Activated CD4-positive, alpha-beta memory T cell treated with anti-CD3 and anti-CD28 coated beads, Interleukin-2, amount 10 ng/mL, durations not matched to agents 7 days and 5 days (primary cell): Measurements from ENCODE around the gene CPPED1. TPM values are rescaled to one million over a fixed set of nuclear protein-coding genes. Genes with fewer than 3 reads are reported as not detected.

Source experiments
- CTCF ChIA-PET: fragments of 350-600 bp; sonication (Branson Sonifier 250); formaldehyde crosslinking; loops from one replicate; lab custom pipeline; 2021; ENCODE audit warnings: antibody characterized with exemption, inconsistent platforms; lab: Charles Lee
- POLR2A ChIA-PET: fragments of 350-600 bp; sonication (Branson Sonifier 250); formaldehyde crosslinking; loops from one replicate; lab custom pipeline; 2021; ENCODE audit warnings: antibody characterized with exemption; lab: Charles Lee
- DNase-seq: peaks from one replicate; pipeline ENCODE4 v3.0.0-alpha.2; 2020
- H3K27ac Mint-ChIP-seq: one replicate; pipeline ENCODE4 v1.8.0; 2021; ENCODE audit warnings: mild to moderate bottlenecking, mixed read lengths
- H3K27me3 Mint-ChIP-seq: one replicate; pipeline ENCODE4 v1.8.0; 2021; ENCODE audit warnings: mixed read lengths
- H3K36me3 Mint-ChIP-seq: one replicate; pipeline ENCODE4 v1.8.0; 2021; ENCODE audit warnings: low read depth, mixed read lengths
- H3K4me1 Mint-ChIP-seq: one replicate; pipeline ENCODE4 v1.8.0; 2021; ENCODE audit warnings: mixed read lengths
- H3K4me3 Mint-ChIP-seq: one replicate; pipeline ENCODE4 v1.8.0; 2021; ENCODE audit warnings: mild to moderate bottlenecking, mixed read lengths
- H3K9me3 Mint-ChIP-seq: one replicate; pipeline ENCODE4 v1.8.0; 2021; ENCODE audit warnings: mixed read lengths
- total RNA-seq, 2 experiments: library from RNA; stranded (reverse); gene quantifications; one replicate each; pipeline ENCODE4 v1.2.3, GENCODE V29; 2021

Gene CPPED1
- total RNA-seq, 2 experiments from 2014 or later = 26.1 to 27.0 TPM

DNA sequence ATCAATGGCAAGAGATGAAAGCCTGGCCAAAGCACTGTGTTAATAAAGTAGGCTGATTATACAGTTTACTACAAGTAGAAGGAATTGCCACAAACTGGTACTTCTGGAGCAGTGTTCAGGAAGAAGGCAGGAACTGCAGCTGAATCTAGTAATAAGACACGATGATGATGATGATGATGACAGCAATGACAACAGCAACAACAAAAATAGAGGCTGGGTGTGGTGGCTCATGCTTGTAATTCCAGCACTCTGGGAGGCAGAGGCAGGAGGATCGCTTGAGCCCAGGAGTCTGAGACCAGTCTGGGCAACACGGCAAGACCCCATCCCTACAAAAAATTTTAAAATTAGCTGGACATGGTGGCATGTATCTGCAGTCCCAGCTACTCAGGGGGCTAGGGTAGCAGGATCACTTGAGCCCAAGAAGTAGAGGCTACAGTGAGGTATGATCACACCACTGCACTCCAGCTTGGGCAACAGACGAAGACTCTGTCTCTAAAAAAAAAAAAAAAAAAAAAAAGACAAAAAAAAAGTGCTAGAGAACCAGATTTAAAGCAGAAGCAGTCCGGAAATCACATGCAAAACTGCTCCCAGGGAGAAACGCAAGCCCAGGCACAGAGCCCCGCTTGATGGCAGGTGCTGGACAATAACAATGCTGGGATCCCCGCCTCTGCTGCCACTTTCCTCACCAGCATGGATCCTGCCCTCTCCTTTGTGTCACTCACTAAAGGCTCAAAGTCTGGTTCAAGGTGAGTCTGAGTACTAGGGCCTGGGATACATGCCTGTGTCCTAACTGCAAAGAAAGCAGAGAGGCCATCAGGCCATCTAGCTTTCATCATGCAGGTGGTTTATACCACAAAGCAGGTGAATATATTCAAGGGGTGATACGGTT lies 44.8 kb downstream of the CPPED1 start:
- Mint-ChIP-seq H3K27me3 (no peaks in the 10 kb centered on the region), H3K9me3 (no peaks in the 10 kb centered on the region), H3K27ac (no peak overlapping the region), H3K36me3 (peaks cover 25% of the 10 kb centered on the region), H3K4me1 (no peaks in the 10 kb centered on the region), H3K4me3 (no peak overlapping the region)
- POLR2A ChIA-PET = no interaction called here
- CTCF ChIA-PET = no interaction called here
- no peak for DNase-seq

DNA sequence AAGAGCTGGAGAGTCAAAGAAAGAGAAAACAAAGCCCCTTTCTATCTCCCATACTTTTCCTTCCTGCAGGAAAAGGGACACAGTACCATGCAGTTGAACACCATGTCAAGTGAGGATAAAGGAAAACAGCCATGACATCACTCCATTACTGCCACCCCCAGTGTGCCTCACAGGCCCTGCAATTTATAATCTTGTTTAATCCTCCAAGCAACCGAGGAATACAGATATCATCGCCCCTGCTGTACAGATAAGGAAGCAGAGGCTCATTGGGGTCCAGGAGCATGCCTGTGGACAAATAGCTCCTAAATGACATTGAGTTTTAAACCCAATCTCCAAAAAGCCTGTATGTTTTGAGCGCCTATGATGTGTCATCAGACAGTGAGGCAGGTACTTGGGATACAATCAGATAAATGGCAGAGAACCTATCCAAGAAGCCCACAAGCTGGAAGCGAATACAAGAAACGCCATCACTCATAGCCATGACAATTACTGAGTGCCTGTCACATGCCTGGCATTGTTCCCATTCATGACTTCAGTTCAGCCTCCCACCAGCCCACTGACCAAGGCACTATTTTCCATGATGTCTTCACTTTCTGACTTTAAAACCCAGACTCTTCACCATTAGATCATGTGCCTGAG lies 45.5 kb downstream of the CPPED1 start:
- POLR2A ChIA-PET = no interaction called here
- Mint-ChIP-seq H3K36me3 (peaks cover 25% of the 10 kb centered on the region), H3K4me3 (no peak overlapping the region), H3K4me1 (peaks cover 7% of the 10 kb centered on the region), H3K27me3 (no peaks in the 10 kb centered on the region), H3K9me3 (no peaks in the 10 kb centered on the region), H3K27ac (no peak overlapping the region)
- CTCF ChIA-PET = no interaction called here
- DNase-seq = no peak

DNA sequence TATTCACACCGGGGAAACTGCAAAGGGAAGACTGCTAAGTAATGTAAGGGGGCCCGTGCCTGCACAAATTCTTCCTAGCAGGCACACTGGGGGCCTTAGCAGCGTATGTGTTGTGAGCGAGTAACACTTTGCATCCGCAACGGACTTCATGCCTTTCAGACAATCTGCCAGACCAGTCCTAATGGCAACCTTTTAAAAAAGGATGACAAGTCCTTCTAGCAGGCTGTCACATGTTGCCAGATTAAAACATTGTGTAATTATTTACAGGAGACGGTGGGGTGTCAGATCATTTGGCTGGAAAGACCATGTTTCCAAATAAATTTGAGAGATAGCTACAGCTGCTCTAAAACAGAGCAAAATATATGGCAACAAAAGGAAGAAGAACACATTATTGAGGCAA lies 46.1 kb downstream of the CPPED1 start:
- CTCF ChIA-PET = no interaction called here
- Mint-ChIP-seq H3K27me3 (no peaks in the 10 kb centered on the region), H3K4me1 (peaks cover 10% of the 10 kb centered on the region), H3K4me3 (no peak overlapping the region), H3K27ac (no peak overlapping the region), H3K9me3 (no peaks in the 10 kb centered on the region), H3K36me3 (peaks cover 25% of the 10 kb centered on the region)
- DNase-seq = no peak
- POLR2A ChIA-PET = no interaction called here

DNA sequence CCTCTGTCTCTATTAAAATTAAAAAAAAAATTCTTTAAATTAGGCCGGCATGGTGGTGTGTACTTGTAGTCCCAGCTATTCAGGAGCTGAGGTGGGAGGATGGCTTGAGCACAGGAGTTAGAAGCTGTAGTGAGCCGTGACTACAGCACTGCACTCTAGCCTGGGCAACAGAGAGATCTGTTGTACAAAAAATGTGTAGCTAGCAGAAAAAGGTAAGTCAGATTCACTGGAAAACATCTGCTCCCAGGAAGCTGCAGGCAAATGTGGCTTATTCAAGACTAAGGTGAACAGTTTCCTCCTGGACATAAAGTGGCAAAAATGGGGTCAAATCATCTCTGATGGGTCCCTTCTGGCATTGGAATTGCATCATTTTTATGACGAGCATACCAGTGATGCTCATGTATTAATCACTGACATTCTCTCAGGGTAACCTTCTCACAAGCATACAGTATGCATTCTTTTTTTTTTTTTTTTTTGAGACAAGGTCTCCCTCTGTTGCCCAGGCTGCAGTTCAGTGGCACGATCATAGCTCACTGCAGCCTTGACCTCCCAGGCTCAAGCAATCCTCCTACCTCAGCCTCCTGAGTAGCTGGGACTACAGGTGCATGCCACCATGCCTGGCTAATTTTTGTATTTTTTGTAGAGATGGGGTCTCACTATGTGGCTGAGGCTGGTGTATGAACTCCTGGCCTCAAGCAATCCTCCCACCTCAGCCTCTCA lies 48.7 kb downstream of the CPPED1 start:
- Mint-ChIP-seq H3K27ac (no peak overlapping the region), H3K9me3 (no peaks in the 10 kb centered on the region), H3K36me3 (peaks cover 13% of the 10 kb centered on the region), H3K4me3 (no peak overlapping the region), H3K4me1 (peaks cover 32% of the 10 kb centered on the region), H3K27me3 (no peaks in the 10 kb centered on the region)
- ChIA-PET POLR2A (interaction anchor here (1.0 kb wide), 1 partner anchor 13 kb away, joined by 3 read pairs; no protein-coding TSS in a partner anchor), CTCF (no interaction called here)
- DNase-seq = no peak

DNA sequence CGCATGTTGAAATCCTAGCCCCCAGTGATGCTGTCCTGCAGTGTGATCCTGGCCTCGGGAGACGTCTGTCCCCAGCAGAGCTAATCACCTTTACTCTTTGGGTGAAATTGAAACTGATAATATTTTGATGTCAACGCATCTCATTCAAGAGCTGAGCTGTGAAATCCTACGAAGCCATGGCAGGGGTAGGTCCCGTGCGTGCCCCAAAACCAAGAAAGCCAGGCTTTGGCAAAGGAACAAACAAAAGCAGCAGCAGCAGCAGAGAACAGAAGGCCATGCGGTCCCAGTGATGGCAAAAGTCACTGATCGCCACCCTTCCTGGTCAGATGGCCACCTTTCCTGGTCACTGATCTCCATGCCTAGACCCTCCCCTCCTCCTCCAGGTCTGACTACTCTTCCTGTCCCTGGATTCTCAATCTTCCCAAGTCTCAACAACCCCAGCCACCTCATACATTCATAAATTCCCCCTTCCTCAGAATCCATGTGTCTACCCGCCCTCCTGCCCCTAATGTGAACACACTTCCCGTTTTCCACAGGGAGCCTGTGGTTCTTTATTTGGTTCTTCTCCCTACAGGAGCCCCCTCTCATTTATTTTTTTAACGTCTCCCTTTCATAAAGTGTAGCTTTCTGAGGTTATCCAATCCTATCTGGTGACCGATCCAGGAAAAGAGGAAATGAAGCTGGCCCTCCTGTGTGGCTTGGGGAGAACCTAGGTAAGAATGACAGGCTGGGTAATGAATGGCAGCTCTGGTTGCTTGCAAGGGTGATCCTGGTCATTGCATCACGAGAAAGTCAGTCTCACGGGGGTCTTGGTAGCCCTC lies 50.3 kb downstream of the CPPED1 start:
- ChIA-PET POLR2A (interaction anchor here (1.0 kb wide), 1 partner anchor 15 kb away, joined by 3 read pairs; no protein-coding TSS in a partner anchor), CTCF (no interaction called here)
- H3K4me1 Mint-ChIP-seq = peaks cover 44% of the 10 kb centered on the region
- no peaks in the 10 kb centered on the region for H3K27me3 Mint-ChIP-seq
- H3K4me3 Mint-ChIP-seq = no peak overlapping the region
- H3K27ac Mint-ChIP-seq = no peak overlapping the region
- H3K36me3 Mint-ChIP-seq = peaks cover 13% of the 10 kb centered on the region
- no peak for DNase-seq
- H3K9me3 Mint-ChIP-seq = no peaks in the 10 kb centered on the region

DNA sequence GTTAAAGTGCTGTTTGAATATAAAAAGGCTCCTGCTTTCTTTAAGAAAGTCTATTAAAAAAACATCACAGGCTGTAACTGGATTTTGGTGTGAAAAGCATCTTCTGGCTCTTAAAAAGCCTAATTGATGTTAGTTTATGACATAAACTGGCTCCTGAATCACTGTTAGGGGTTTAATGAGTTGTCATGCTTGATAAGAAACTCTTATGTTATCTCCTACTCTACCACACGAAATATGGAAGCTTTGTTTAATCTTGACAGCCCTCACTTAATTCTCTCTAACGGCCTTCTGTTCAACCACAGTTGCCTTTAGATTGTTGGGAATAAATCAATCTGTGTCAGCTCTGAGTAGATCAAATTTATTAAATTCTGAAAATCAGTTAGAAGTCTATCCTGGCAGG lies 51.5 kb downstream of the CPPED1 start:
- ChIA-PET CTCF (no interaction called here), POLR2A (interaction anchor here (0.9 kb wide), 1 partner anchor 9 kb away, joined by 3 read pairs; no protein-coding TSS in a partner anchor)
- Mint-ChIP-seq H3K27ac (no peak overlapping the region), H3K4me3 (no peak overlapping the region), H3K27me3 (no peaks in the 10 kb centered on the region), H3K9me3 (peaks cover 3% of the 10 kb centered on the region), H3K4me1 (peaks cover 45% of the 10 kb centered on the region), H3K36me3 (peaks cover 18% of the 10 kb centered on the region)
- DNase-seq = no peak

DNA sequence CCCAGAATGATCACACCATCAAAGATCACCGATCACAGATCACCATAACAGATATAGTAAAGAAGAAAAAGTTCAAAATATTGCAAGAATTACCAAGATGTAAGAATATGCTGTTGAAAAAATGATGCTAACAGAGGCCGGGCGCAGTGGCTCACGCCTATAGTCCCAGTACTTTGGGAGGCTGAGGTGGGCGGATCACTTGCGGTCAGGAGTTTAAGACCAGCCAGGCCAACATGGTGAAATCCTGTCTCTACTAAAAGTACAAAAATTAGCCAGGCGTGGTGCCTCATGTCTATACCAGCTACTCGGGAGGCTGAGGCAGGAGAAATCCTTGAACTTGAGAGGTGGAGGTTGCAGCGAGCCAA lies 53.2 kb downstream of the CPPED1 start:
- Mint-ChIP-seq H3K27ac (peak overlapping the region; percentile 80), H3K36me3 (peaks cover 22% of the 10 kb centered on the region), H3K27me3 (no peaks in the 10 kb centered on the region), H3K4me1 (peaks cover 45% of the 10 kb centered on the region), H3K9me3 (peaks cover 11% of the 10 kb centered on the region), H3K4me3 (peak overlapping the region; percentile 26)
- POLR2A ChIA-PET = interaction anchor here (0.8 to 2.4 kb wide), 7 partner anchors 17 to 199 kb away, joined by 3 to 16 read pairs (median 4); partner anchors contain the start of gene CPPED1
- CTCF ChIA-PET = interaction anchor here (1.8 kb wide), 1 partner anchor 31 kb away, joined by 5 read pairs; no protein-coding TSS in a partner anchor
- peak; percentile 47 for DNase-seq

DNA sequence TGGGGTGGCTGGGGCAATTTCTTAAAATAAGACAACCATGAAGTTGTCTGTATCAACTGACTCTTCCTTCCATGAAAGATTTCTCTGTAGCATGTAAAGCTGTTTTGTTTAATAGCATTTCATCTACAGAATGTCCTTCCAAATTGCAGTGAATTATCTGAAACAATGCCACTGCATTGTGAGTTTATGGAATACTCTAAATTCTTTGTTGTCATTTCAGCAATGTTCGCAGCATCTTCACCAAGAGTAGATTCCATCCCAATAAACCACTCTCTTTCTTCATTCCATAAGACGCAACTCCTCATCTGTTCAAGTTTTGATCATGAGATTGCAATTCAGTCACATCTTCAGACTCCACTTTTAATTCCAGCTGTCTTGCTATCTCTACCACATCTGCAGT lies 54.6 kb downstream of the CPPED1 start:
- Mint-ChIP-seq H3K36me3 (peaks cover 35% of the 10 kb centered on the region), H3K9me3 (peaks cover 23% of the 10 kb centered on the region), H3K4me3 (no peak overlapping the region), H3K27me3 (no peaks in the 10 kb centered on the region), H3K27ac (peak overlapping the region; percentile 80), H3K4me1 (peaks cover 45% of the 10 kb centered on the region)
- ChIA-PET CTCF (interaction anchor here (0.7 to 1.8 kb wide), 3 partner anchors 20 to 82 kb away, joined by 3 to 5 read pairs (median 3); no protein-coding TSS in a partner anchor), POLR2A (interaction anchor here (1.4 to 2.4 kb wide), 4 partner anchors 33 to 54 kb away, joined by 3 to 16 read pairs (median 6); partner anchors contain the start of gene CPPED1)
- no peak for DNase-seq

DNA sequence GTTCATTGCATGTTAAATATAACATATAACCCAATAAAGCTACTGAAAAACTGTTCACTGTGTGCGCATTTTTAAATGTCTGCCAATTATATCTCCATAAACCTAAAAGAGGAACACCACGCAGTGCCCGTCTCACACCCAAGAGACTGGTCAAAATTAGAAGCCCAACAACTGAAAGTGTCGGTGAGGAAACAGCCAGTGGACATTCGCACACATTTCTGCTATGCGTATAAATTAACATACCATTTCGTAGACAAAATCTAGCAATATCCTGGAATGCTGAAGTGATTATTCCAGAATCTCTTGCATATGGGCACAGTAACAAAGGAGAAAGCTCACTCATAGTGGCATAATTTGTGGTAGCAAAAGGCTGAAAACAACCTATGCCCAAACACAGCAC lies 55.9 kb downstream of the CPPED1 start:
- CTCF ChIA-PET = no interaction called here
- Mint-ChIP-seq H3K27me3 (no peaks in the 10 kb centered on the region), H3K36me3 (peaks cover 43% of the 10 kb centered on the region), H3K27ac (no peak overlapping the region), H3K4me3 (no peak overlapping the region), H3K9me3 (peaks cover 28% of the 10 kb centered on the region), H3K4me1 (peaks cover 36% of the 10 kb centered on the region)
- DNase-seq = no peak
- POLR2A ChIA-PET = no interaction called here

DNA sequence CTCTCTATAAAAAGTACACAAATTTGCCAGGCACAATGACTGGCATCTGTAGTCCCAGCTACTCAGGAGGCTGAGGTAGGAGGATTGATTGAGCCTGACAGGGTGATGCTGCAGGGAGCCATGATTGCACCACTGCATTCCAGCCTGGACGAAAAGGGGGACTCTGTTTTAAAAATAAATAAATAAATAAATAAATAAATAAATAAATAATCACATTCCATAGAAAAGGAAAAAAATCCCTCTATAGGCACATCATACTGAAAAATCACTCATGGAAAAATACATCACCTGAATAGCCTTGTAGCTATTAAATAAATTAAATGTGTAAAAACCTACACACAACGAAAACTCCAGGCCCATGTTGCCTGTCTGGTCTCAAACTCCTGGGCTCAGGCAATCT lies 56.4 kb downstream of the CPPED1 start:
- ChIA-PET POLR2A (no interaction called here), CTCF (no interaction called here)
- H3K9me3 Mint-ChIP-seq = peaks cover 28% of the 10 kb centered on the region
- H3K27ac Mint-ChIP-seq = no peak overlapping the region
- no peak for DNase-seq
- H3K4me1 Mint-ChIP-seq = peaks cover 34% of the 10 kb centered on the region
- no peak overlapping the region for H3K4me3 Mint-ChIP-seq
- no peaks in the 10 kb centered on the region for H3K27me3 Mint-ChIP-seq
- peaks cover 48% of the 10 kb centered on the region for H3K36me3 Mint-ChIP-seq

DNA sequence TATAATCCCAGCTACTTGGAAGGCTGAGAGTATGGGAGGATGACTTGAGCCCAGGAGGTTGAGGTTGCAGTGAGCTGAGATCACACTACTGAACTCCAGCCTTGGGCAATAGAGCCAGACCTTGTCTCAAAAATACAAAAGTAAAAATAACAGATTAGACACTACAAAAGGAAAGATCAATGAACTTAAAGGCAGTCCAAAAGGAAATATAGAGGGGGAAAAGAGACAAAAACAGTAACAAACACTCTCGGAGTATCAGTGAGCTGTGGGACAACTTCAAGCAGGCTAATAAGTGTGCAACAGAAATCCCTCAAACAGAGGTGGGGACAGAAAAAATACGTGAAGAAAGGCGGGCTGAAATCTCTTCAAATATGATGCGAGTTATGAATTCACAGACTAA lies 58.8 kb downstream of the CPPED1 start:
- DNase-seq = no peak
- H3K36me3 Mint-ChIP-seq = peaks cover 64% of the 10 kb centered on the region
- H3K27me3 Mint-ChIP-seq = no peaks in the 10 kb centered on the region
- no peak overlapping the region for H3K27ac Mint-ChIP-seq
- peaks cover 12% of the 10 kb centered on the region for H3K4me1 Mint-ChIP-seq
- H3K9me3 Mint-ChIP-seq = peaks cover 28% of the 10 kb centered on the region
- no peak overlapping the region for H3K4me3 Mint-ChIP-seq
- ChIA-PET POLR2A (no interaction called here), CTCF (no interaction called here)

DNA sequence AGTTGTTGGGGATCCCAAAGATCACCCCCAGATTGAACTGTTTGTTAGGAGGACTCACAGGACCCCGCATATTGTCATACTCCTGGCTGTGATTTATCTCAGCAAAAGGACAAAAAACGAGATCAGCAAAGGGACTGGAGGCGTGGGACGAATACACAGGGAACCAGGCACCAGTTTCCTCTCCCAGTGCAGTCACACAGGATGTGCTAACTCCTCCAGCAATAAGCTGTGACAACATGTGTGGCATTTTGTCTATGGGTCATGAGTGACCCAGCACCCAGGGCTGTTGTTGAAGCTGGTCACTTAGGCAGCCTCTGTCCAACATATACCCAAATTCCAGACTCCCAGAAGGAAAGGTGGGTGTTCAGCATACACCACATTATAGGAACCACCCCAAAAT lies 60.9 kb downstream of the CPPED1 start:
- no peaks in the 10 kb centered on the region for H3K4me1 Mint-ChIP-seq
- H3K4me3 Mint-ChIP-seq = no peak overlapping the region
- H3K27ac Mint-ChIP-seq = no peak overlapping the region
- POLR2A ChIA-PET = no interaction called here
- peaks cover 73% of the 10 kb centered on the region for H3K36me3 Mint-ChIP-seq
- H3K27me3 Mint-ChIP-seq = no peaks in the 10 kb centered on the region
- CTCF ChIA-PET = no interaction called here
- peaks cover 26% of the 10 kb centered on the region for H3K9me3 Mint-ChIP-seq
- no peak for DNase-seq
